Mesenchymal stem cell (in vitro differentiated cells and primary cell): ENCODE data around the gene PRMT1.

Experiments used
- DNase-seq: peaks from one replicate; pipeline ENCODE4 v3.0.0-alpha.2; 2013
- H2AFZ ChIP-seq: one replicate; pipeline ENCODE4 v1.6.1; 2013; ENCODE audit warnings: low read depth, mild to moderate bottlenecking, control low read depth, inconsistent platforms, low read length, moderate library complexity
- H2AK5ac ChIP-seq: 2 replicates; pipeline ENCODE4 v1.6.1; 2013; ENCODE audit warnings: low read length, moderate library complexity, mild to moderate bottlenecking, inconsistent platforms; ENCODE audit not compliant: severe bottlenecking
- H2BK120ac ChIP-seq: one replicate; pipeline ENCODE4 v1.6.1; 2013; ENCODE audit warnings: low read depth, mild to moderate bottlenecking, inconsistent platforms, low read length, moderate library complexity
- H2BK12ac ChIP-seq, 2 experiments: one replicate each; pipeline ENCODE4 v1.6.1; 2013; ENCODE audit warnings: inconsistent platforms in 2 of 2, low read length in 2 of 2, mild to moderate bottlenecking in 2 of 2, moderate library complexity in 2 of 2, control low read depth in 1 of 2
- H2BK15ac ChIP-seq: one replicate; pipeline ENCODE4 v1.6.1; 2013; ENCODE audit warnings: mild to moderate bottlenecking, low read depth, inconsistent platforms; ENCODE audit not compliant: poor library complexity, severe bottlenecking
- H2BK5ac ChIP-seq: 2 replicates; pipeline ENCODE4 v1.6.1; 2013; ENCODE audit warnings: low read depth, mild to moderate bottlenecking, low read length, control low read depth, inconsistent platforms; ENCODE audit not compliant: poor library complexity, severe bottlenecking
- H3K14ac ChIP-seq, 2 experiments: one replicate each; pipeline ENCODE4 v1.6.1; 2013; ENCODE audit warnings: inconsistent platforms in 2 of 2, low read length in 2 of 2, control low read depth in 1 of 2, mild to moderate bottlenecking in 1 of 2, moderate library complexity in 1 of 2
- H3K18ac ChIP-seq, 2 experiments: one replicate each; pipeline ENCODE4 v1.6.1; 2013; ENCODE audit warnings: inconsistent platforms in 2 of 2, low read length in 2 of 2, control low read depth in 1 of 2, low read depth in 1 of 2, mild to moderate bottlenecking in 1 of 2
- H3K23ac ChIP-seq, 2 experiments: one replicate each; pipeline ENCODE4 v1.6.1; 2013; ENCODE audit warnings: inconsistent platforms in 2 of 2, low read length in 2 of 2, mild to moderate bottlenecking in 2 of 2, moderate library complexity in 2 of 2, control low read depth in 1 of 2
- H3K27ac ChIP-seq: 2 replicates; pipeline ENCODE4 v1.5.1; 2013; ENCODE audit warnings: mild to moderate bottlenecking, moderate library complexity, low read length, control low read depth, inconsistent platforms; ENCODE audit not compliant: poor library complexity, severe bottlenecking
- H3K27me3 ChIP-seq, 2 experiments: 2 replicates each; pipeline versions ENCODE4 v1.6.1 to v1.7.0; 2013; ENCODE audit warnings: low read length in 2 of 2, mild to moderate bottlenecking in 2 of 2, moderate library complexity in 2 of 2, control low read depth in 1 of 2, inconsistent platforms in 1 of 2; ENCODE audit not compliant: control insufficient read depth in 1 of 2, insufficient read depth in 1 of 2
- H3K36me3 ChIP-seq, 2 experiments: 2 replicates each; pipeline versions ENCODE4 v1.6.1 to v1.7.0; 2013; ENCODE audit warnings: low read length in 2 of 2, control low read depth in 1 of 2, inconsistent platforms in 1 of 2, low read depth in 1 of 2, mild to moderate bottlenecking in 1 of 2; ENCODE audit not compliant: insufficient read depth in 2 of 2, control insufficient read depth in 1 of 2
- H3K4ac ChIP-seq, 2 experiments: one replicate each; pipeline ENCODE4 v1.6.1; 2013; ENCODE audit warnings: inconsistent platforms in 2 of 2, low read length in 2 of 2, mild to moderate bottlenecking in 2 of 2, moderate library complexity in 2 of 2, control low read depth in 1 of 2, low read depth in 1 of 2
- H3K4me1 ChIP-seq: 2 replicates; pipeline ENCODE4 v1.6.1; 2013; ENCODE audit warnings: low read depth, low read length, control low read depth; ENCODE audit not compliant: control insufficient read depth, insufficient read depth
- H3K4me2 ChIP-seq: 2 replicates; pipeline ENCODE4 v1.6.1; 2013; ENCODE audit warnings: low read length, mild to moderate bottlenecking, inconsistent platforms; ENCODE audit not compliant: poor library complexity, severe bottlenecking
- H3K4me3 ChIP-seq, 2 experiments: 2 replicates each; pipeline versions ENCODE4 v1.5.1 to v1.7.0; 2013; ENCODE audit warnings: low read length in 2 of 2, mild to moderate bottlenecking in 2 of 2, control low read depth in 1 of 2, low read depth in 1 of 2; ENCODE audit not compliant: insufficient read depth in 1 of 2
- H3K79me1 ChIP-seq: replicated peaks from 2 replicates; pipeline ENCODE4 v1.6.1; 2013; ENCODE audit warnings: mild to moderate bottlenecking, control low read depth, low read length, inconsistent platforms; ENCODE audit not compliant: poor library complexity, severe bottlenecking
- H3K9ac ChIP-seq: 2 replicates; pipeline ENCODE4 v1.7.0; 2013; ENCODE audit warnings: mild to moderate bottlenecking, low read length, moderate library complexity
- H3K9me3 ChIP-seq: 2 replicates; pipeline ENCODE4 v1.7.0; 2013; ENCODE audit warnings: mild to moderate bottlenecking, low read length; ENCODE audit not compliant: control insufficient read depth
- H4K8ac ChIP-seq: one replicate; pipeline ENCODE4 v1.6.1; 2013; ENCODE audit warnings: inconsistent platforms, mild to moderate bottlenecking, low read length, moderate library complexity
- H4K91ac ChIP-seq: one replicate; pipeline ENCODE4 v1.6.1; 2013; ENCODE audit warnings: mild to moderate bottlenecking, low read length, inconsistent platforms
- WGBS: methylation state at CpG from one replicate; pipeline ENCODE4 v1.1.7; 2013; ENCODE audit warnings: mixed read lengths; 5-methylcytosine and 5-hydroxymethylcytosine counted together

The PRMT1 gene

DNA sequence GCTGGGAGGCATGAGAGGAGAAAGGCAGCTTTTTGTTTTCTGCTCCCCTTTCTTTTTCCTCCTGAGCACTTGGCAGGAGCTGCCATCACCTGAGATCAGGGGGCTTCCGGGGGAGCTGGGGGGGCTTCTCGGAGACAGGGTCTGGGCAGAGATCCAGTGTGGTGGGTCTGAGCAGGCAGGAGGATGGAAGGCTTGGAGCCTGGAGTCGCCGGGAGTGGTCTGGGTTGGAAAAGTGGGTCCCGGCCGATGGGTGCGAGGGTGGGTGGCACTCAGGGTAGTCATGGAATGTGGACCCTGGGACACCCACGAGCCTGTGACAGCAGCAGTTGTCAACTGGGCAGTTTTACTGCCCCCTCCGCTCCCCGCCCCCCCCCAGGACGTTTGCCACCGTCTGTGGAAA, 10.1 kb downstream of the PRMT1 start:
- peaks cover 48 to 64% of the 10 kb centered on the region in 2 experiments for H3K36me3 ChIP-seq
- no peak overlapping the region for H4K8ac ChIP-seq
- H3K9ac ChIP-seq = no peak overlapping the region
- peaks cover 21% of the 10 kb centered on the region for H3K4me1 ChIP-seq
- no peak overlapping the region for H2BK120ac ChIP-seq
- H3K9me3 ChIP-seq = no peaks in the 10 kb centered on the region
- H3K23ac ChIP-seq = no peak overlapping the region
- no peak overlapping the region for H3K4me2 ChIP-seq
- no peak overlapping the region for H3K4me3 ChIP-seq
- H3K18ac ChIP-seq = no peak overlapping the region
- WGBS = 92% methylated on average over 11 of the region's 12 CpGs
- DNase-seq = no peak
- H3K14ac ChIP-seq = no peak overlapping the region
- H2AFZ ChIP-seq = no peak overlapping the region
- H3K79me1 ChIP-seq = peaks cover 23% of the 10 kb centered on the region
- H4K91ac ChIP-seq = no peak overlapping the region
- no peaks in the 10 kb centered on the region for H3K27me3 ChIP-seq
- no peak overlapping the region for H2BK12ac ChIP-seq
- H2BK5ac ChIP-seq = no peak overlapping the region
- no peak overlapping the region for H2AK5ac ChIP-seq
- H3K4ac ChIP-seq = no peak overlapping the region
- H2BK15ac ChIP-seq = no peak overlapping the region
- H3K27ac ChIP-seq = no peak overlapping the region

- no peak overlapping the region for H3K18ac ChIP-seq
- H2BK120ac ChIP-seq = no peak overlapping the region
- no peak overlapping the region for H2AK5ac ChIP-seq
- no peak for DNase-seq
- peaks cover 43 to 59% of the 10 kb centered on the region in 2 experiments for H3K36me3 ChIP-seq
- peaks cover 26% of the 10 kb centered on the region for H3K79me1 ChIP-seq
- no peak overlapping the region for H3K14ac ChIP-seq
- no peak overlapping the region for H4K91ac ChIP-seq
- H3K23ac ChIP-seq = no peak overlapping the region
- H3K4me3 ChIP-seq = no peak overlapping the region
- H2AFZ ChIP-seq = no peak overlapping the region
- no peak overlapping the region for H3K4ac ChIP-seq
- H2BK15ac ChIP-seq = no peak overlapping the region
- peaks cover 21% of the 10 kb centered on the region for H3K4me1 ChIP-seq
- no peaks in the 10 kb centered on the region for H3K27me3 ChIP-seq
- H3K4me2 ChIP-seq = no peak overlapping the region
- H2BK12ac ChIP-seq = no peak overlapping the region
- H3K9me3 ChIP-seq = no peaks in the 10 kb centered on the region
- no peak overlapping the region for H3K9ac ChIP-seq
- no peak overlapping the region for H2BK5ac ChIP-seq
- H4K8ac ChIP-seq = no peak overlapping the region
- 80% methylated on average over 20 of the region's 26 CpGs for WGBS
- no peak overlapping the region for H3K27ac ChIP-seq
These were observed 10.7 kb downstream of the PRMT1 start for GRCh38 chr19:49687566-49688316.

DNA sequence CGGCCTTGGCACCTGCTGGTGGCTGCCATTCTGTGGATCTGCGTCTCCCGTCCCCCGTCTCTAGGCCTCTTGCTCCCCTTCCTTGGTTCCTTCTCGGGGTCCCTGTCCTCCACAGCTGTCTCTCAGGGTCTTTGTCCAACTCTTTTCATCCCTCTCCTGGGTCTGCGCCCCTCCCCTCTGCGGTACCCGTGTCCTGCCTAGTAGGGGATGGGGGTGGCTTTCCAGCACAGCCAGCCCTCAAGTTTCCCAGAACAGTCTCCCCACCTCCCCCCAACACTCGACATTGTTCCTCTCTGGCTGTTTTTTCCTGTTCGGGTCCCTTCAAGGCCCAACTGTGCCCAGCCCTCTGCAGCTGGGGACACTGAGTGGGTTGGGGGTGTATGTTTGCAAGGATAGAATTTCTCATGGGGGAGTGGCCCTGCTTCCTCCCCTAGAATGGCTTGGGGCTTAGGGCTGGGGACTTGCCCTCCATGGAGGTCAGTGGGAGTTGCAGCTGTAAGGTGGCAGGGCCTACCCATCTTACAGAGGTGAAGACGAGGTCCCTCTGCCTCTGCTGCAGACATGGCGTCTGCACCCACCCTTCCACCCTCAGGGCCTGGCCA, 11.6 kb downstream of the PRMT1 start:
- no peak overlapping the region for H2AK5ac ChIP-seq
- H2BK5ac ChIP-seq = no peak overlapping the region
- 91% methylated on average over 10 of the region's 12 CpGs for WGBS
- H3K27ac ChIP-seq = no peak overlapping the region
- H2AFZ ChIP-seq = no peak overlapping the region
- no peak overlapping the region for H3K4ac ChIP-seq
- no peak overlapping the region for H2BK12ac ChIP-seq
- no peaks in the 10 kb centered on the region for H3K27me3 ChIP-seq
- no peak overlapping the region for H2BK15ac ChIP-seq
- H3K4me2 ChIP-seq = no peak overlapping the region
- no peak overlapping the region for H3K23ac ChIP-seq
- no peak overlapping the region for H3K4me3 ChIP-seq
- H3K79me1 ChIP-seq = peaks cover 26% of the 10 kb centered on the region
- no peak overlapping the region for H4K8ac ChIP-seq
- H3K9ac ChIP-seq = no peak overlapping the region
- DNase-seq = no peak
- no peaks in the 10 kb centered on the region for H3K9me3 ChIP-seq
- H3K18ac ChIP-seq = no peak overlapping the region
- H3K14ac ChIP-seq = no peak overlapping the region
- H3K4me1 ChIP-seq = peaks cover 21% of the 10 kb centered on the region
- no peak overlapping the region for H2BK120ac ChIP-seq
- peaks cover 38 to 58% of the 10 kb centered on the region in 2 experiments for H3K36me3 ChIP-seq
- no peak overlapping the region for H4K91ac ChIP-seq
